NCI-H2107 treated with DMSO at 0.1 percent for 48 hours (cell line): ENCODE data around the gene NDFIP2.
A peak's percentile ranks its signal among the peaks of the same experiment; 100 is the strongest.
"Not testable (repeated sequence)": the region's sequence is repeated elsewhere in the genome, so short reads cannot be mapped to it uniquely, and the experiment has no call there.

Experiments used
- DNase-seq: peaks from one replicate; lab custom pipeline; 2025; ENCODE audit not compliant: unreplicated experiment; lab: John Stamatoyannopoulos, UW

The NDFIP2 gene

DNA sequence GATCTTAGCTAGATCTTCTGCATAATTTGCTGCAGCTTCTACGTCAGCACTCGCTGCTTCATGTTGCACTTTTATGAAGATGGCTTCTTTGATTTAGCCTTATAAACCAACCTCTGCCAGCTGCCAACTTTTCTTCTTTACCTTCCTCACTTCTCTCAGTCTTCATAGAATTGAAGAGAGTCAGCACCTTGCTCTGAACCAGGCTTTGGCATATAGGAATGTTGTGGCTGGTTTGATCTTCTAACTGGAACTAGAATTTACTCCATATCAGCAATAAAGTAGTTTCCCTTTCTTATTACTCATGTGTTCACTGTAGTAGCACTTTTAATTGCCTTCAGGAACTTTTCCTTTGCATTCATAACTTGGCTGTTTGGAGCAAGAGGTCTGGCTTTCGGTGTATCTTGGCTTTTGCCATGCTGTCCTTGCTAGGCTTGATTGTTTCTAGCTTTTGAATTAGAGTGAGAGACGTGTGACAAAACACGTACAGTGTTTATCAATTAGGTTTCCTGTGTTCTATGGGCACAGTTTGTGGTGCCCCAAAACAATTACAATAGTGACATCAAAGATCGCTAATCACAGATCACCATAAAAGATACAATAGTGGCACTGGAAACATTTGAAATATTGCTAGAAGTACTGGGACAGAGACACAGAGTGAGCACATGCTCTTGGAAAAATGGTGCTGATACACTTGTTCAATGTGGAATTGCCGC is 50.7 kb downstream of the NDFIP2 start:
- DNase-seq: no peak

DNA sequence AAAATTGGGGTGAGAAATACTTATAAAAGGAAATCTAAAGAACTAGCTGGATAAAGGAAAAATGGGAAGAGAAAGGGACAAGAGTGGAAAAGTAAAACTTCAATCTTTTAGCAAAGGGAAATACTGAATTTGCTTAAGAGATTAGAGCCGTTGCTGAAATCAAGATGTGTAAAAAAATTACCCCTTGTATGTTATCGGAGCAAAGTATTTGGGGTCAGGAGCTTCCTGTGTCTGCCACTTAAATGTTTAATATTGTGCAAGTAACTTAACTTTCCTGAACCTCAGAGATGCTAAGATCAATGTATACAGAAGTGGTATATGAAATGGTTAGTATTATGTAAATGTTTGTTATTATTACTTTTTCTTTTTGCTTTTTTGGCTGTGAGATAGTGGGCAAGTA is 51.6 kb downstream of the NDFIP2 start:
- DNase-seq: no peak

DNA sequence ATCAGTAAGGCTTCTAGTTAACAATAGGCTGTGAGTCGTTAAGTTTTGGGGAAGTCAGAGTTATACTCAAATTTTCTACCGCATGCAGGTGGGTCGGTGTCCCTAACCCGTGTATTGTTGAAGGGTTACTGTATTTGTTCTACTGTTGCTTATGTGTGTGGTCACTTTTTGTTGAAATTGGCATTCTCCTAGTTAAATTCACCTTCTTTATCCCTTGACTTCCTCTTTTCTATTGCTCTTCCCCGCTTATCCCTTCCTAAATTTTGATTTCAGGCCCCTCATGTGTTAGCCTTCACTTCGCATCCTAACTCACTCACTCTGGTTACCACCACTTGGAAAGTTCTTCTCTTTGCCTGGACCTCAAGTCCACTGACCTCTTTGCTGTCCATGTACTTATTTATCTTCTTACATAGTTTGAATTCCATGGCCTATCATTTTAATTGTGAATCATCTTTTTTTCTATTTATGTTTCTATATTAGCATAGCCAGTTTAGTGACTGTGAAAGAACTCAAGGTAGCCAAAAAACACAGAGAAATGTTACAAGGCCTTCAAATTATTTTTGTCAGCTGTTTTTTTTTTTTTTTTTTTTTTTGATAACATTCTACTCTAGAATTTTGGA is 52.9 kb downstream of the NDFIP2 start:
- DNase-seq: no peak

DNA sequence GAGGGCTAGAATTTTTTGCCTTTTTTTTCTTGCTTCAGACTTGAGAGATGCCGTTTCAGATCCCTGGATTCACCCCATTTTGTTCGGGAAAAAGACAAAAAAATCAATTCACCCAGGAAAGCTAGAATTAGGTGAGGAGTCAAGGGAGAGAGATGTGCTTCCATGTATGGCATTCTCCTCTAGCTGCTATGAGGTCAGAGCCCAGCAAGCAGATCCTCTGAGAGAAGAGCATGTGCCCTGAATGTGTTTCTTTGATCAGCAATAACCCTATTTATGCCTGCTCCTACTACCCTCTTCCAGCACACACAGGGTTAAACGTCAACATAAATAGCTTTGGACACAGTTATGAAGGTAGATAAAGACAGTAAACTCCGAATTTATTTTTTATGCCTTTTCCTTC is 53.6 kb downstream of the NDFIP2 start:
- DNase-seq: no peak

DNA sequence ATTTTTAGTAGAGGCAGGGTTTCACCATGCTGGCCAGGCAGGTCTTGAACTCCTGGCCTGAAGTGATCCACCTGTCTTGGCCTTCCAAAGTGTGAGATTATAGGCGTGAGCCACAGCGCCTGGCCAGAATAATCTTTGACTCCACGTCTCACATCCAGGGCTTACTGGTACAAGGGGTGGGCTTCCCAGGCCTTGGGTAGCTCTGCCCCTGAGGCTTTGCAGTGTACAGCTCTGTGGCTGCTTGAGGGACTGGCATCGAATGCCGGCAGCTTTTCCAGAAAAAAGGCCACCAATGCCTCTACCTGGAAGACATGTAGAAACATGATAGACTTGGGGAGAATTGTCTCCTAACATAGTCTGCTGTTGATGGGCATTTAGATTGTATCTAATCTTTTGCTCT is 57.8 kb downstream of the NDFIP2 start:
- no peak for DNase-seq

DNA sequence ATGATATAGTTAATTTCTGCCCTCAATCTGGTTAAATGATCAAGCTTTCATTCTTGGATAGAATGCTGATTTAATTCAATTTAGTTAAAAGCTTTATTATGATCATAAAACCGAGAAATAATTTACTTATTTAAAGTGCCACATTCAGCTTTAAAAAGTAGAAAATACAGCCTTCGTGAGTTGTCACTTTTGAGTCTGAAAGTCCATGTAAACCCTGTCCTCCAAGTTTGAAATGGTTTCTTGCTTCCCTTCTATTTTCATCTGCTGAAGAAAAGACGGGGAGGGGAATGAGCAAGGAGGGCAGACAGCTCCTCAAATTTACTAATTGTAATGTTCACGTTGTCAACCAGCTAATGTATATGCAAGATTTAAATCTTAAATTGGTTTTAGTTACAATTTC is 59.5 kb downstream of the NDFIP2 start:
- DNase-seq: no peak

DNA sequence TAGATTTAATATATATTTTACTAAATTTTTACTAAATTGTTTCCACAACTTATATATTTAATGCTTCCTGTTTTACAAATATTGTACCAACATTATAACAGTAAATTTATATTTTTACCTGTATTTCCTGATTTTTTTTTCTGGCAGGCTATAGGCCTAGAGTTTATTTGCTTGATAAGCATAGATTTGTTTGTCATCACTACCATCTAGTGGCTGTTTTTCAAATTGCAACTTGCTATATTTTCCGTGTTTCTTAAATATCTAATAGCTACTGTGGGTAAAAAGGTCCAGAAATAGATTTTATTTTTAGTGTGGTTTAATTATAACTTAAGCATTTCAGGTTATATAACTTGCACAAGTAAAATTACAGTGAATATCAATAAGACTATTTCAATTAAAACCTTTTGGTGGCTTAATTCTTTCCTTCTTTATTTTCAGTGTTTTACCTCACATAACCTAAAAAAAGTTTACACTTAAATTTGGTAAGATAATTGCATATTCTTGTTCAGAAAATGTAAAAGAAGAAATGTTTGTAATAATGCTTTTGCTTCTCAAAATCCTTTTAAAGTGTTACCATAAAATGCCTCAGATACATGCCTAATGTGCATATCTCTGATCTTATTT is 60.6 kb downstream of the NDFIP2 start:
- peak; percentile 46 for DNase-seq

DNA sequence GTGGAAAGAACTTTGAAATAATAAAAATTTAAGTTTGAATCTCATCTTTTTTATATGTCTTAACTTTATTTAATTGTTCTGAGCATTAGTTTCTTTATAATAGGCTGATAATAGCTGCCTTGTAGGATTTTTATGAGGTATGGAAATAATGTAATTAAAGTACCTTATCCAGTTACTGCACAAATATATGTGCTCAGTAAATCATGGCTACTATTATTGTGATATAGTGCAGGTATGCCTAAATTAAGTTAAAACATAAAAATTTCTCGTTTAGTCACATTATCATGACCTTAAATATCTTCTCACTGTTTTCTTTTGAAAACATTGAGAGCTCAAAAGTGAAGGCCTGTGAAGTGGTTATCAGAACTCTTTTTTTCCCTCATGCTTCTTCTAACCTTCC is 62.9 kb downstream of the NDFIP2 start:
- DNase-seq: no peak

DNA sequence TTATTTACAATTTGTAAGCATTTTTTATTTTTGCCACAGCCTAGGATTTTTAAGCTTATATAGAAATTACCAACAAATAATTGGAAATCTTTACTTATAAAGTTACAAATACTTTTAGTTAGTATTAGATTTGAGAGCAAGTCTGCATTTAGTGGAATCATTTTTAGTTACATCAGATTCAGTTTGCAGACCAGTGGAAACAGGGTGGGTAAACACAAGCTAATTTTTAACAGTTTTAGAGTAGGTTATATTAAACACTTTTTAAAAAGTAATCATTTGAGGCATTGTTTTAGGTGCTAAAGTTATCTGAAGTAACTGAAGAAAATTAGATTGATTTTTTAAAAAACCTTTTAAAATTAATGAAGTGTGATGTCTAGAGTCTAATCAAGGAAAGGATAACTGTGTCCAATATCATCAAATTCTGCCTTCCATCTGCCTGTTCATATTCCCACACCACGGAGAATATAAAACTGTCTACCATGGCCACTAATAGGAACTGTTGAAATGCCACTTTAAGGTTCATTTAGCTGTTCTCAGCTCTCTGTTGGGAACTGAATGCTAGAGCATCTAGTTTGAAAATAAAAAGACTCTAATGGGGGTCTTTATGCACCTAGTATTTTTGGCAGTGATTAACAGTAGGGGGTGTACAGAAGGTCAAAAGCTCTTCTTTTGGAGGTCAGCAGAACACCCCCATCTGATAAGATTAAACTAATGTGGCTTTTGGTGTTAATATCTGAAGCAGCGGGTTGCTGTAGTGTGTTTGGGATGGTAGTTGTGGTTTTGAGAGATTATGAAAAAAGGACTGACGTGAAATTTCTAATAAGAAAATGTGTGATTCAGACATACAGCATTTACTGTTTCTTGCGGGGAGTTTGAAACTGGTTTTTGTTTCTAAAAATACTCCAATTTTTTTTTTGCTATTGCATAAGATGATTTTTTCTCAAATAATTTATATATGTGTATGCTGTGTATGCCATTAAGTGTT is 66.5 kb downstream of the NDFIP2 start:
- no peak for DNase-seq

DNA sequence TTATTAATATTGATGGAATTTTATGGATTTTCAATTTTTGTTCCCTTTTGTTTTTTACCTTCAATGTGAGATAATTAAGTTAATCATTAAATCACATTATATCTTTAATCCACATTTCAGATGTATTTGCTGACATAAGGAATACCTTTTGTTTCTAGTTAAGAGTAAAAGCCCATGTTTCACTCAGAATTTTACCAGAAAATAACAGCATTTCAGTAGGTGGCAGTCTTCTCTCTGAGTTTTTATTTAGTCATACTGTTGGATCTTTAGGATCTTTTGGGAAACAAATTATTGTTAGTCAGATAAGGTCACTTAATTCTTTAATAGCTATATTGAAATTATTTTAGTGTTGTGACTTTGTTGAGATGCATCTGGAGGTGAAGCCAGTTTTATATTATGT is 67.9 kb downstream of the NDFIP2 start:
- DNase-seq: no peak

DNA sequence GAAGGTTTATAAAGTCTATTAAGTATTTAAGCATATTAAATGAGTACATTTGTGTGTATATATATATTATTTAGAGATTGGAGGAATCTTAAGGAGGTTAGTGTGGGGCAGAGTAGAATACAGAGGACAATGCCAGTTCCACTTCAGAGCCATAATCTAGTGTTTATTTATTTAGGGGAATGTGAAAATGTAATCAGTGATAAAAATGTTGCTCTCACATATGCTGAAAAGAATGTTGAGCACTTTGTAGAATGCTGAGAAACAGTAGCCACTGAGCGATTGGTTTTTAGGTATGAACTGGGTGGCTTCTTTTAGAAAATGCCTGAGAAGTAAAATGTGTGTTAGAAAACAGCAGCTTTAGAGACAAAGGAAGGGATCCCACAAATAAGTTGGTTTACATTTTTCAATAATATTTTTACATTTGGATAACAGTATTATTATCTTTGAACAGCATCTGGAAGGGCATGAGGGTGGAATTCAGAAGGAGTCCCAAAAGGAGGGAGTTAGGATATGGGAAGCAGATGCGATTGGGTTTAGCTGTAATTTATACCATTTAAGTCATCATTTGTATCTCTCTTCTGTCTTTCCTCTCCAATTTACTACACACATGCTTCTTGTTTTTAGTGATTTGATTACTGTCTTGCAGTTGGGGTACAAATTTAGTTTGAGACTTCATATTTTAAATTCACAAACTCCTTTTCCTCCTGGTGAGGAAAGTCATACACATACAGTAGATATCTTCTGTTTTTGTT is 68.6 kb downstream of the NDFIP2 start:
- DNase-seq: no peak

DNA sequence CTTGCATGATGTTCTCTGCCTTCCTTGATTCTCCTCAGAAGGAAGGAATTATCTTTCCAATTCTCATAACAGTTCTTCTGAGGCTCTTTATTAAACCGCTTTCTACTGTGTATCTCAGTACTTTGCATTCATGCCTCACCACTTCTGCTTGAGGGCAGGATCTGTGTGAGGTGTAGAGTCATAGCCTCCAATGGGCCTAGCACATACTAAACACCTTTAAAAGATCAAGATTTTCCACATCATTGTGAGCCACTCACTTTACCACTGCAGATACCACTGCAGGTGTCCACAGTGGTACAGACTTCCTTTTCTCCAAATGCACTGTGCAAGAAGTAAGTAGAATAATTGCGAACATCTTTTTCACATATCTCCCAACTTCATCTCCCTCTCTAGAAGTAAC is 76.7 kb downstream of the NDFIP2 start:
- DNase-seq: no peak

DNA sequence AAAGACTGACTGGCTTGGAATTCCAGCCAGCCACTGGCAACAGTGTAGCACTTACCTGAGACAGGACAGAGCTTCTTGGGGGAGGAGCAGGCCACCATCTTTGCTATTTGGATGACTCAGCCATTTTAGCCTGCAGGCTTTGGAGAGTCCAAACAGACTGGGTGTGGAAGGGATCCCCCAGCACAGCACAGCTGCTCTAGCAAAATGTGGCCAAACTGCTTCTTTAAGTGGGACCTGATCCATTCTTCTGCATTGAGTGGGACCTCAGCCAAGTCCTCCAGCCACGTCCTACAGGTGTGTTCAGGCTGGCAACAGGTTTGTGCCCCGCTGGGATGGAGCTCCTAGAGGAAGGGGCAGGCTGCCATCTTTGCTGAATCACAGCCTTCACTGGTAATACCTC is 80.0 kb downstream of the NDFIP2 start:
- no peak for DNase-seq

DNA sequence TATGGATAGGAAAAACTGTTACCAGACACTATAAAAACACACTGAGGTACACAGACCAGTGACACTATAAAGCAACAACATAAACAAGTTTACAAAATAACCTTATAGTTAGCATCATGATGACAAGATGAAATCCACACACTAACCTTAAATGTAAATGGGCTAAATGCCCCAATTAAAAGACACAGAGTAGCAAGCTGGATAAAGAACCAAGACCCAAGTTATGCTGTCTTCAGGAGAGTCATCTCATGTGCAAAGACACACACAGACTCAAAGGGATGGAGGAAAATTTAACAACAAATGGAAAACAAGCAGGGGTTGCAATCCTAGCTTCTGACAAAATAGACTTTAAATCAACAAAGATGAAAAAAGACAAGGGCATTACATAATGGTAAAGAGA is 81.6 kb downstream of the NDFIP2 start:
- no peak for DNase-seq

DNA sequence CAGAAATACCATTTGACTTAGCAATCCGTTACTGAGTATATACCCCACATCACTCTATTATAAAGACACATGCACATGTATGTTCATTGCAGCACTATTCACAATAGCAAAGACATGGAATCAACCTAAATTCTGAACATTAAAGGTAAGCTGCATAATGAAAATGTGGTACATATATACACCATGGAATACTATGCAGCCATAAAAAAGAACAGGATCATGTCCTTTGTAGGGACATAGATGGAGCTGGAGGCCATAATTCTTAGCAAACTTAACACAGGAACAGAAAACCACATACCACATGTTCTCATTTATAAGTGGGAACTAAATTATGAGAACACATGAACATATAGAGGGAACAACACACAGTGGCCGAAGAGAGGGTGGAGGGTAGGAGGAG is 85.2 kb downstream of the NDFIP2 start:
- DNase-seq: no peak

DNA sequence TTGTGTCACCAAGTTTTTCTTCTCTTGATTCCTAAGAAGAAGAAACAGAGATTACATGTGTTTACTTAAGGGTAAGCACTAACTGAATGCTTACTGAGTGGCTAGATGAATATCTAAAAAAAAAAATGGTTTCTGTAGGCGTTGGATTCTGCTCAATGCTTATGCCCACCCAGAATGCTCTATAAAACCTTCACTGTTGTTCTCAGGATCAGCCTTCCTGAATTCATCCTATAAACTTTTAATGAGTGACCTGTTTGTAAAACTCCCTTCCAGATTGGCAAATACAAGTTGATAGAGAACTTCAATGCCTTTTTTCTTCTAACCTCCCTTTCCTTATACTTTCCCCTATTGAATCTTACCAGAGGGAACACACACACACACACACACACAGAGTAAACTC is 90.2 kb downstream of the NDFIP2 start:
- DNase-seq: no peak

DNA sequence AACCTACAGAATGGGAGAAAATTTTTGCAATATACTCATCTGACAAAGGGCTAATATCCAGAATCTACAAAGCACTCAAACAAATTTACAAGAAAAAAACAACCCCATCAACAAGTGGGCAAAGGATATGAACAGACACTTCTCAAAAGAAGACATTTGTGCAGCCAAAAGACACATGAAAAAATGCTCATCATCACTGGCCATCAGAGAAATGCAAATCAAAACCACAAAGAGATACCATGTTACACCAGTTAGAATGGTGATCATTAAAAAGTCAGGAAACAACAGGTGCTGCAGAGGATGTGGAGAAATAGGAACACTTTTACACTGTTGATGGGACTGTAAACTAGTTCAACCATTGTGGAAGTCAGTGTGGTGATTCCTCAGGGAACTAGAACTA is 92.9 kb downstream of the NDFIP2 start:
- not testable (repeated sequence) for DNase-seq

DNA sequence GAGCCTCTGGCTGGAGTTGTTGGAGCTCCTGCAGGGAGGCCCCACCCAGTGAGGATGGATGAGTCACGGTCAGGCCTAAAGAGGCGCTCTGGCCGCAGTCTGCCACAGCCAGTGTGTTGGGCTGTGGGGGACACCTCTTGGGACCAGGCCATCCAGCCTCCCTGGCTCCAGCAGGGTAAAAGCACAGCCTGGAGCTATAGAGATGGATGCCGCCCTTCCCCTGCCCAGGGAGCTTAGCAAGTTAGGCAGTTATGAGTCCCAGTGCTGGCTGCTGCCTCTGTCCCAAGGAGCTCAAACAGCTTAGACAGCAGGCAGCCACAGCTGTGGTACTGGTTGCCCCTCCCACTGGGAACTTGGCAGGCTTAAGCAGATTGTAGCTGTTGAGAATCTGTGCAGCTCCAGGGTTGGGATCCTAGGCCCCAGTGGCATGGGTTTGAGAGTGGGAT is 100.9 kb downstream of the NDFIP2 start:
- no peak for DNase-seq

DNA sequence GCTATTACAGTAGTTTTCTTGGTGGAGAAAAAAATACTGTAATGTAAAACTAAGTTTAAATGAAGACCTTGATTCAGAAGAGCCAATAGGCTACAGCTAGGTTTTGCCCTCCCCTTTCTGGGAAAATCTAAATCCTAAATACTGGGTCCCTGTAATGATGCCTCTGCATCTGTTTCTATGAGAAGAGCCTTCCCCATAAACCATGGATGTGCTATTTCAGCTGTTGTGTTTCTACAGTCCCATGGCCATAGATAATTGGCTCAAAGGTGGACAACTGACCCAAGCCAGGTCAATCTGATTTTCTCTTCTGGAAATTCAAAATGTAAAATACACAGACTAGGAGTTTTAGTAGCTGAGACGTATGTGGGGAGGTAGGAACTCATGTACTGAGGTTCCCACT is 101.9 kb downstream of the NDFIP2 start:
- no peak for DNase-seq

DNA sequence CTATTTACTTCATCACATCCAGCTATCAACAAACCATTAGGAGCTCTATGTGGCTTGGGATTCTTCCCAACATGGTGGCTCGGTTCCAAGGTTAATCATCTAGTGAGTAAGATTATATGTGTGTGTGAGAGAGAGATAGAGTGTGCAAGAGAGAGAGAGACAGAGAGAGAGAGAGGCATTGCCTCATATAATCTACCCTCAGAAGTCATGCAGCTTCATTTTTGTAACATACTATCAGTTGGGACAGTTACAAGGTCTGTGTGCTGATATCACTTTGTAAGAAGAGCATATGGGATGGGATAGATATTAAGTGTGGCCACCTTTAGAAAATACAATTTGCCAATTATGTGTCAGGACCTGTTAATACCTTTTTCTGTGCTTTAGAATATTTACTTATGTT is 104.1 kb downstream of the NDFIP2 start:
- DNase-seq: no peak
